ENCODE data around the gene PHLPP2. TPM values are rescaled to one million over a fixed set of nuclear protein-coding genes. Genes with fewer than 3 reads are reported as not detected.

The PHLPP2 gene
- total and polyA plus RNA-seq, 10 of the 15 experiments (the other 5 are each of a cell fraction or from before 2014, with no cell fraction given), result 1.0 to 13.2 (median 7.0) TPM

GRCh38 chr16:71746442-71747046 is 22.0 kb upstream of the PHLPP2 start (continued):
- no peak for TF ChIP-seq IRF3 (IDR thresholded peaks at IDR 0.05)
- no peak for TF ChIP-seq TBL1XR1 (IDR thresholded peaks at IDR 0.05; ENCODE audit: low read depth, low read length)
- TF ChIP-seq ELK1 (IDR thresholded peaks at IDR 0.05; ENCODE audit: low read depth, low read length), result no peak

GRCh38 chr16:71738855-71739254 is 14.4 kb upstream of the PHLPP2 start:
- no peak for DNase-seq (ENCODE audit: low read depth, low spot score)
- Histone ChIP-seq H3K27ac (ENCODE audit: control insufficient read depth, insufficient read depth) (no peak overlapping the region), H3K4me3 (no peak overlapping the region), H2AFZ (ENCODE audit: control insufficient read depth, low read depth, low read length) (no peak overlapping the region), H3K79me2 (ENCODE audit: control insufficient read depth, insufficient read depth, low read length) (no peaks in the 10 kb centered on the region), H3K9ac (ENCODE audit: control insufficient read depth, insufficient read depth, low read length) (no peak overlapping the region), H3K27me3 (replicated peaks in 1 of 2; ENCODE audit: control insufficient read depth in 2 of 2, insufficient read depth in 2 of 2, low read length in 1 of 2) (no peaks in the 10 kb centered on the region), H3K4me1 (ENCODE audit: control insufficient read depth, insufficient read depth, low read length) (no peaks in the 10 kb centered on the region), H3K36me3 (ENCODE audit: control insufficient read depth in 2 of 2, insufficient read depth in 2 of 2, low read length in 1 of 2) (peaks cover 5 to 22% of the 10 kb centered on the region in 2 experiments), H3K4me2 (ENCODE audit: control insufficient read depth, insufficient read depth) (no peak overlapping the region), H4K20me1 (ENCODE audit: control insufficient read depth, insufficient read depth) (no peaks in the 10 kb centered on the region), H3K9me3 (replicated peaks; ENCODE audit: control insufficient read depth, insufficient read depth, low read length) (no peaks in the 10 kb centered on the region)
- ChIA-PET RAD21 (ENCODE audit: unreplicated experiment) (no interaction called here), SMC1A (ENCODE audit: uncharacterized antibody, unreplicated experiment) (no interaction called here), CTCF (interaction anchor here (0.8 to 0.9 kb wide), 2 partner anchors 131 to 223 kb away, joined by 3 read pairs; no protein-coding TSS in a partner anchor), POLR2A (no interaction called here)
- intact Hi-C loops (cut with micrococcal nuclease; ENCODE audit: unreplicated experiment), result no loop called here
- in situ Hi-C loops (cut with MboI), result no loop called here
- no peak for FAIRE-seq
- WGBS (ENCODE audit: insufficient coverage, insufficient replicate concordance, low lambda C conversion rate, missing lambda C conversion rate), result 90% methylated on average over 4 of the region's 4 CpGs
- no peak for ATAC-seq
- BruUV-seq (replicated peaks), result no TSS peak
- TF ChIP-seq EGR1 (IDR thresholded peaks at IDR 0.05; ENCODE audit: borderline replicate concordance in 1 of 2, low read depth in 2 of 2, low read length in 2 of 2) (no peak), SKIL (IDR thresholded peaks at IDR 0.05; ENCODE audit: low read depth, poor library complexity, severe bottlenecking) (no peak), MLLT1 (IDR thresholded peaks at IDR 0.05) (no peak), HSF1 (IDR thresholded peaks at IDR 0.05; ENCODE audit: low read depth, low read length) (no peak), IRF3 (IDR thresholded peaks at IDR 0.05) (no peak), ASH2L (IDR thresholded peaks at IDR 0.05; ENCODE audit: borderline replicate concordance, low read depth) (no peak), PAX5 (IDR thresholded peaks at IDR 0.05; ENCODE audit: borderline replicate concordance, low read depth, low read length) (no peak)

Data from GM12878 (cell line).